A549 (cell line): ENCODE measurements around the gene MARCKSL1. TPM values are rescaled to one million over a fixed set of nuclear protein-coding genes. Genes with fewer than 3 reads are reported as not detected.

Experiments used
- ATAC-seq, 2 experiments: fragments of 200-7000 bp in 1 of 2; fragments of >200 bp in 1 of 2; cut with Nextera tagmentation in 1 of 2; cut with Tn5 transposase in 1 of 2; 3 replicates each; pipeline versions ENCODE4 v1.8.0 to v1.9.1; 2018 to 2020; ENCODE audit warnings: mild to moderate bottlenecking in 1 of 2, moderate library complexity in 1 of 2
- CTCF ChIA-PET: fragments of 300-600 bp; sonication (Branson Sonifier 250); formaldehyde crosslinking; extraction: SDS; loops from one replicate; lab custom pipeline; 2021; ENCODE audit warnings: antibody characterized with exemption, inconsistent platforms; lab: Yijun Ruan, JAX
- POLR2A ChIA-PET: fragments of 350-600 bp; formaldehyde crosslinking; extraction: SDS; loops from one replicate; lab custom pipeline; 2021; ENCODE audit warnings: antibody characterized with exemption, inconsistent platforms; lab: Yijun Ruan, JAX
- DNase-seq, 2 experiments: peaks; one replicate each; pipeline versions ENCODE4 v3.0.0 to v3.0.0-alpha.2; 2011 to 2016; ENCODE audit warnings: low read depth in 1 of 2, low spot score in 1 of 2
- FAIRE-seq: peaks from 2 replicates; lab custom pipeline; 2011; peaks lifted over from hg19 to GRCh38; lab: Jason Lieb, UNC
- H3K27ac ChIP-seq, 2 experiments: fragments of >200 bp; sonication (Bioruptor Twin); formaldehyde crosslinking; 3 replicates each; pipeline ENCODE4 v1.5.1; 2016 to 2017
- H3K4me1 ChIP-seq: fragments of >200 bp; sonication (Bioruptor Twin); formaldehyde crosslinking; 3 replicates; pipeline ENCODE4 v1.6.1; 2016
- H3K4me2 ChIP-seq: fragments of >200 bp; sonication (Bioruptor Twin); formaldehyde crosslinking; 3 replicates; pipeline ENCODE4 v1.6.1; 2016
- H3K4me3 ChIP-seq: fragments of >200 bp; sonication (Bioruptor Twin); formaldehyde crosslinking; 3 replicates; pipeline ENCODE4 v1.5.1; 2016
- H3K9me3 ChIP-seq: fragments of >200 bp; sonication (Bioruptor Twin); formaldehyde crosslinking; 3 replicates; pipeline ENCODE4 v1.6.1; 2016
- BHLHE40 ChIP-seq: IDR thresholded peaks from 2 replicates; pipeline ENCODE4 v1.6.1; 2012; ENCODE audit warnings: low read depth, low read length, inconsistent platforms
- EHF ChIP-seq: fragments of 250-450 bp; sonication (Bioruptor Pico); IDR thresholded peaks from 2 replicates; pipeline ENCODE4 v1.5.0; 2020; ENCODE audit warnings: mild to moderate bottlenecking
- GATA3 ChIP-seq: IDR thresholded peaks from 2 replicates; pipeline ENCODE4 v1.6.1; 2012; ENCODE audit warnings: borderline replicate concordance
- HDAC2 ChIP-seq: fragments of 200-600 bp; sonication (generic); IDR thresholded peaks from 2 replicates; pipeline ENCODE4 v1.6.1; 2016
- HOXB5 ChIP-seq: fragments of 250-450 bp; sonication (Bioruptor Pico); IDR thresholded peaks from 2 replicates; pipeline ENCODE4 v1.5.0; 2020; ENCODE audit warnings: mild to moderate bottlenecking, moderate library complexity
- MAFK ChIP-seq: fragments of 450-650 bp; IDR thresholded peaks from 2 replicates; pipeline ENCODE4 v1.6.1; 2014; ENCODE audit not compliant: partially characterized antibody
- RARB ChIP-seq: fragments of 250-450 bp; sonication (Bioruptor Pico); IDR thresholded peaks from 2 replicates; pipeline ENCODE4 v1.8.0; 2021; ENCODE audit warnings: mild to moderate bottlenecking, moderate library complexity
- RFX5 ChIP-seq: fragments of 450-650 bp; IDR thresholded peaks from 2 replicates; pipeline ENCODE4 v1.7.1; 2014; ENCODE audit warnings: antibody characterized with exemption, mild to moderate bottlenecking, moderate library complexity
- TFCP2L1 ChIP-seq: fragments of 250-450 bp; sonication (Bioruptor Pico); IDR thresholded peaks from 2 replicates; pipeline ENCODE4 v1.5.0; 2021; ENCODE audit warnings: mild to moderate bottlenecking
- ZFP36 ChIP-seq: fragments of 450-650 bp; IDR thresholded peaks from 2 replicates; pipeline ENCODE4 v1.6.1; 2014; ENCODE audit warnings: borderline replicate concordance; ENCODE audit not compliant: partially characterized antibody
- WGBS: methylation state at CpG from one replicate; pipeline ENCODE4 v1.1.6; 2017; ENCODE audit errors: missing lambda C conversion rate; 5-methylcytosine and 5-hydroxymethylcytosine counted together
- polyA plus RNA-seq, 4 experiments: library from polyadenylated mRNA; depleted of rRNA in 3 of 4; stranded (reverse); fragments of >200 nt; fragmentation: RNase III in 1 of 4; extraction: RNeasy Plus Mini Kit Qiagen cat#74134 plus additional on column Dnase treatment in 1 of 4; gene quantifications; 2 replicates in 3 of 4; 3 replicates in 1 of 4; pipeline ENCODE4 v1.2.3, GENCODE V29; 2011 to 2017
- TF ChIP-seq, protein P1 (sequence below): IDR thresholded peaks from 2 replicates; pipeline ENCODE4 v1.6.1; 2012; ENCODE audit warnings: low read depth, borderline replicate concordance
- TF ChIP-seq, protein P2 (sequence below): fragments of >200 bp; sonication (Bioruptor Twin); formaldehyde crosslinking; IDR thresholded peaks from 3 replicates; pipeline ENCODE4 v1.6.1; 2016
- TF ChIP-seq, protein P3 (sequence below): fragments of 250-450 bp; sonication (Bioruptor Pico); IDR thresholded peaks from 2 replicates; pipeline ENCODE4 v1.5.0; 2021; ENCODE audit warnings: mild to moderate bottlenecking, moderate library complexity, borderline replicate concordance
- TF ChIP-seq, protein P4 (sequence below): fragments of >200 bp; sonication (Bioruptor Twin); formaldehyde crosslinking; IDR thresholded peaks from 2 replicates; pipeline ENCODE4 v1.6.1; 2016
- TF ChIP-seq, protein P5 (sequence below): IDR thresholded peaks from 2 replicates; pipeline ENCODE4 v1.6.1; 2012
- TF ChIP-seq, protein P6 (sequence below): fragments of 450-650 bp; IDR thresholded peaks from 2 replicates; pipeline ENCODE4 v1.6.1; 2014; ENCODE audit warnings: antibody characterized with exemption

Gene MARCKSL1
- polyA plus RNA-seq, 2 of the 4 experiments (the other 2 are of a cell fraction) = 62.6 to 73.2 TPM

DNA sequence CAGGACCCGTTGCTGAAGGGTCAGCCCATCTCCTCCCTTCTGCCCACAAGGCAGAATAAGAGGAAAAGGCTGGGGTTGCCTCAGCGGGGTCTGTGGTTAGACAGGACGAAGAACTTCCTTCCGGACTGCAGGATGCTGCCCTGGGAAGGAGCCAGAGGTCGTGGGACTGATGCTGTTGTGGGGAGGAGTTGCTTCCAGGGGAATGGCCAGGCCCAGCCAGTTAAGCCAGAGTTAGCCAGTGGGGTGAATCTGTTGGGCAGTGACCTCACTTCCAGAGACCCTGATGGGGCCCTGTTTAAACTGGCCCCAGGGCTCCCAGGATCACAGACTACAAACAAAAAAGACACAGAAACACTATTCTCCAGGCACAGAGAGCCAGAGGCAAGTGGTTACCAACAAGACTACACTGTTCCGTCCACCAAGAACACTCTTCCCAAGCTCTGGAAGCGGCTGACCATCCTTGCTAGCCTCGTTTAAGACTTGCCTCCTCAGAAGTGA, 13.2 kb upstream of the MARCKSL1 start (continued):
- TF ChIP-seq, protein P1, sequence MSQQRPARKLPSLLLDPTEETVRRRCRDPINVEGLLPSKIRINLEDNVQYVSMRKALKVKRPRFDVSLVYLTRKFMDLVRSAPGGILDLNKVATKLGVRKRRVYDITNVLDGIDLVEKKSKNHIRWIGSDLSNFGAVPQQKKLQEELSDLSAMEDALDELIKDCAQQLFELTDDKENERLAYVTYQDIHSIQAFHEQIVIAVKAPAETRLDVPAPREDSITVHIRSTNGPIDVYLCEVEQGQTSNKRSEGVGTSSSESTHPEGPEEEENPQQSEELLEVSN = no peak
- TF ChIP-seq HOXB5 (CRISPR knock-in tag) = no peak
- TF ChIP-seq EHF (CRISPR knock-in tag) = no peak
- TF ChIP-seq TFCP2L1 (CRISPR knock-in tag) = no peak
- TF ChIP-seq MAFK = no peak
- TF ChIP-seq, protein P2, sequence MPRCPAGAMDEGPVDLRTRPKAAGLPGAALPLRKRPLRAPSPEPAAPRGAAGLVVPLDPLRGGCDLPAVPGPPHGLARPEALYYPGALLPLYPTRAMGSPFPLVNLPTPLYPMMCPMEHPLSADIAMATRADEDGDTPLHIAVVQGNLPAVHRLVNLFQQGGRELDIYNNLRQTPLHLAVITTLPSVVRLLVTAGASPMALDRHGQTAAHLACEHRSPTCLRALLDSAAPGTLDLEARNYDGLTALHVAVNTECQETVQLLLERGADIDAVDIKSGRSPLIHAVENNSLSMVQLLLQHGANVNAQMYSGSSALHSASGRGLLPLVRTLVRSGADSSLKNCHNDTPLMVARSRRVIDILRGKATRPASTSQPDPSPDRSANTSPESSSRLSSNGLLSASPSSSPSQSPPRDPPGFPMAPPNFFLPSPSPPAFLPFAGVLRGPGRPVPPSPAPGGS = no peak
- TF ChIP-seq, protein P3, sequence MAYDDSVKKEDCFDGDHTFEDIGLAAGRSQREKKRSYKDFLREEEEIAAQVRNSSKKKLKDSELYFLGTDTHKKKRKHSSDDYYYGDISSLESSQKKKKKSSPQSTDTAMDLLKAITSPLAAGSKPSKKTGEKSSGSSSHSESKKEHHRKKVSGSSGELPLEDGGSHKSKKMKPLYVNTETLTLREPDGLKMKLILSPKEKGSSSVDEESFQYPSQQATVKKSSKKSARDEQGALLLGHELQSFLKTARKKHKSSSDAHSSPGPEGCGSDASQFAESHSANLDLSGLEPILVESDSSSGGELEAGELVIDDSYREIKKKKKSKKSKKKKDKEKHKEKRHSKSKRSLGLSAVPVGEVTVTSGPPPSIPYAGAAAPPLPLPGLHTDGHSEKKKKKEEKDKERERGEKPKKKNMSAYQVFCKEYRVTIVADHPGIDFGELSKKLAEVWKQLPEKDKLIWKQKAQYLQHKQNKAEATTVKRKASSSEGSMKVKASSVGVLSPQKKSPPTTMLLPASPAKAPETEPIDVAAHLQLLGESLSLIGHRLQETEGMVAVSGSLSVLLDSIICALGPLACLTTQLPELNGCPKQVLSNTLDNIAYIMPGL (CRISPR knock-in tag) = no peak

DNA sequence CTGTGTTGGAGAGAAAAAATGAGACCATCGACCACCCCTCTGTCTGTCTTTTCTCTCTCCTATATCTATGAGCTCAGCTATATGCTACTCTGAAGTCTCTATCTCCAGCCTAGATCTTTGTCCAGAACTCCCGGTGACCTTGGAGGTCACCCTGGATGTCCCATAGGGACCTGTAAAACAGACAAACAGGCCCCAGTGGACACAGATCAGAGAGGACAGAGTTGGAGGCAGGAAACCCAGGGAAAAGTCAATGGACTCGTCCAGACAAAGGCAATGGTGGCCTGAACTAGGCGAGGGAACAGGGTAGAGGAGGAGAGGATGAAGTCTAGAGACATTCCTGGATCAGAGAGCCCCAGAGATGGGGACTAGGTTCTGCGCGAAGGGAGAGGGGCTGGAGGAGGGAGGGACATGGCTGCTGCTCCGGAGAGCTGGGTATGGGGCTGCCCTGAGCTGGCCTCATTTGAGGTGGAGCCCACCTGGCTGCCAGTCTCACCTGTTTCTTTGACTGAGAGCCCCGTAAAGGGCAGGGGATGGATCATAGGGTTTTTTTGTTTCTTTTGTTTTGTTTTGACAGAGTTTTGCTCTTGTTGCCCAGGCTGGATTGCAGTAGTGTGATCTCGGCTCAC, 10.6 kb upstream of the MARCKSL1 start:
- ATAC-seq (no peak), DNase-seq (no peak), FAIRE-seq (no peak)
- TF ChIP-seq, protein P4, sequence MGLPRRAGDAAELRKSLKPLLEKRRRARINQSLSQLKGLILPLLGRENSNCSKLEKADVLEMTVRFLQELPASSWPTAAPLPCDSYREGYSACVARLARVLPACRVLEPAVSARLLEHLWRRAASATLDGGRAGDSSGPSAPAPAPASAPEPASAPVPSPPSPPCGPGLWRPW = no peak
- TF ChIP-seq HOXB5 (CRISPR knock-in tag) (no peak), HDAC2 (no peak), GATA3 (no peak), RARB (CRISPR knock-in tag) (no peak), EHF (CRISPR knock-in tag) (no peak)
- TF ChIP-seq, protein P5, sequence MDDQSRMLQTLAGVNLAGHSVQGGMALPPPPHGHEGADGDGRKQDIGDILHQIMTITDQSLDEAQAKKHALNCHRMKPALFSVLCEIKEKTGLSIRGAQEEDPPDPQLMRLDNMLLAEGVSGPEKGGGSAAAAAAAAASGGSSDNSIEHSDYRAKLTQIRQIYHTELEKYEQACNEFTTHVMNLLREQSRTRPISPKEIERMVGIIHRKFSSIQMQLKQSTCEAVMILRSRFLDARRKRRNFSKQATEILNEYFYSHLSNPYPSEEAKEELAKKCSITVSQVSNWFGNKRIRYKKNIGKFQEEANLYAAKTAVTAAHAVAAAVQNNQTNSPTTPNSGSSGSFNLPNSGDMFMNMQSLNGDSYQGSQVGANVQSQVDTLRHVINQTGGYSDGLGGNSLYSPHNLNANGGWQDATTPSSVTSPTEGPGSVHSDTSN = no peak
- no peak overlapping the region for H3K27ac ChIP-seq
- no peak overlapping the region for H3K4me3 ChIP-seq
- no peaks in the 10 kb centered on the region for H3K9me3 ChIP-seq
- POLR2A ChIA-PET = interaction anchor here (1.0 kb wide), 1 partner anchor 10 kb away, joined by 3 read pairs; the partner anchor contains the start of gene MARCKSL1
- no peaks in the 10 kb centered on the region for H3K4me1 ChIP-seq
- no peak overlapping the region for H3K4me2 ChIP-seq
- 79% methylated on average over 9 of the region's 9 CpGs for WGBS
- CTCF ChIA-PET = interaction anchor here (0.6 to 2.5 kb wide), 3 partner anchors 17 to 131 kb away, joined by 3 to 8 read pairs (median 4); no protein-coding TSS in a partner anchor

DNA sequence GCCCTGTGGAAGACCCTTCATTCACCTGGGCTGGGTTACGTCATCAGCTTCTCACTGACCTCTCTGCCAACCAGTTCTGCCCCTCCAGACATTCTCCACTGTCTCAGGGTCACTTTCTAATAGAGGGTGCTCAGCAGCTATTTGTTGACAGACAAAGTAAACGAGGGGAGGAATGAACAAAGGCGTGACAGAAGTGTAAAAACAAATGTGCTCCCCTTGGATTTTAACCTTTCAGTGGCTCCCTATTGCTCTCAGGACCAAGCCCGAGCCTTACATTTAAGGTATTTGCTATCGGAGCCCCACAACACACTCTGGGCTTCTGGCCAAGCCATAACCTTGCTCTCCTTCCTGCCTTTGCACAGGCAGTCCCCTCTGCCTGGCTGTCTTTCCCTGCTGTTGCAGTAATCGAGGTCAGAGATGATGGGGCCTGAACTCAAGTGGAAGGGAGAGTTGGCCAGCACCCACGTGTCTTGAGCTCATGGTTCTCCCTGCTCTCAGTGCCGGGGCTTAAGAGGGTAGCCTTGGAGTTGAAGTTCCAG, 9.3 kb upstream of the MARCKSL1 start:
- no peak for DNase-seq
- no peak for ATAC-seq
- H3K4me2 ChIP-seq = no peak overlapping the region
- H3K27ac ChIP-seq = no peak overlapping the region
- POLR2A ChIA-PET = interaction anchor here (1.3 kb wide), 1 partner anchor 9 kb away, joined by 7 read pairs; the partner anchor contains the start of gene MARCKSL1
- CTCF ChIA-PET = interaction anchor here (0.6 to 1.2 kb wide), 3 partner anchors 15 to 130 kb away, joined by 3 to 4 read pairs (median 4); no protein-coding TSS in a partner anchor
- no peaks in the 10 kb centered on the region for H3K9me3 ChIP-seq
- FAIRE-seq = no peak
- 39% methylated on average over 7 of the region's 8 CpGs for WGBS
- no peak overlapping the region for H3K4me3 ChIP-seq
- H3K4me1 ChIP-seq = no peaks in the 10 kb centered on the region
- TF ChIP-seq BHLHE40 (no peak), MAFK (no peak), RFX5 (no peak), ZFP36 (no peak)
- TF ChIP-seq, protein P6, sequence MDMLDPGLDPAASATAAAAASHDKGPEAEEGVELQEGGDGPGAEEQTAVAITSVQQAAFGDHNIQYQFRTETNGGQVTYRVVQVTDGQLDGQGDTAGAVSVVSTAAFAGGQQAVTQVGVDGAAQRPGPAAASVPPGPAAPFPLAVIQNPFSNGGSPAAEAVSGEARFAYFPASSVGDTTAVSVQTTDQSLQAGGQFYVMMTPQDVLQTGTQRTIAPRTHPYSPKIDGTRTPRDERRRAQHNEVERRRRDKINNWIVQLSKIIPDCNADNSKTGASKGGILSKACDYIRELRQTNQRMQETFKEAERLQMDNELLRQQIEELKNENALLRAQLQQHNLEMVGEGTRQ = no peak
